ENCODE data around the gene NUDT22. TPM values are rescaled to one million over a fixed set of nuclear protein-coding genes. Genes with fewer than 3 reads are reported as not detected.

The NUDT22 gene
- total RNA-seq, 4 donors from 2014 or later = 19.2 to 77.6 (median 41.8) TPM

- TF ChIP-seq CTCF (IDR thresholded peaks at IDR 0.05; ENCODE audit: low read depth) = no peak
Observed at GRCh38 chr11:64245797-64246620, 19.9 kb downstream of the NUDT22 start.

- TF ChIP-seq CTCF (IDR thresholded peaks at IDR 0.05; ENCODE audit: low read depth) = no peak
Observed at GRCh38 chr11:64246871-64247728, 21.0 kb downstream of the NUDT22 start, which contains the start of gene PPP1R14B. Gene PPP1R14B, minus strand, starts transcription at chr11:64246943. Its CDS starts 270 bp downstream, at chr11:64246673.

GRCh38 chr11:64247729-64248531 lies 21.9 kb downstream of the NUDT22 start:
- TF ChIP-seq CTCF (IDR thresholded peaks at IDR 0.05; ENCODE audit: low read depth) = no peak

GRCh38 chr11:64248578-64248977 lies 22.5 kb downstream of the NUDT22 start:
- no peak for TF ChIP-seq CTCF (IDR thresholded peaks at IDR 0.05; ENCODE audit: low read depth)

- no peak for TF ChIP-seq CTCF (IDR thresholded peaks at IDR 0.05; ENCODE audit: low read depth)
Observed at GRCh38 chr11:64249038-64249437, 23.0 kb downstream of the NUDT22 start.

- no peak for TF ChIP-seq CTCF (IDR thresholded peaks at IDR 0.05; ENCODE audit: low read depth)
Observed at GRCh38 chr11:64249563-64250414, 23.7 kb downstream of the NUDT22 start.
